K562 (cell line): ENCODE results near the gene MOCOS. TPM values are rescaled to one million over a fixed set of nuclear protein-coding genes. Genes with fewer than 3 reads are reported as not detected.
A peak's percentile ranks its signal among the peaks of the same experiment; 100 is the strongest.

Source experiments
- ARID1B ChIP-seq: fragments of 450-650 bp; IDR thresholded peaks from 2 replicates; pipeline ENCODE4 v1.6.1; 2016; ENCODE audit warnings: antibody characterized with exemption, mild to moderate bottlenecking, inconsistent platforms
- CREB3 ChIP-seq: fragments of 450-650 bp; conservative IDR thresholded peaks from 2 replicates; pipeline ENCODE4 v1.6.1; 2016; ENCODE audit warnings: missing genetic modification characterization, low read depth, mild to moderate bottlenecking, missing compliant biosample characterization, moderate library complexity
- MCM5 ChIP-seq: fragments of 450-650 bp; IDR thresholded peaks from 2 replicates; pipeline ENCODE4 v1.6.1; 2016; ENCODE audit warnings: low read depth
- MEF2A ChIP-seq: IDR thresholded peaks from 2 replicates; pipeline ENCODE4 v1.6.1; 2011; ENCODE audit warnings: low read depth, mild to moderate bottlenecking, low read length, moderate library complexity; ENCODE audit not compliant: control insufficient read depth
- MLX ChIP-seq, 2 experiments: fragments of 450-650 bp in 1 of 2; sonication (generic) in 1 of 2; formaldehyde crosslinking; conservative IDR thresholded peaks; 2 replicates each; pipeline versions ENCODE4 v1.4.0 to v1.8.1; 2020 to 2022; ENCODE audit warnings: mild to moderate bottlenecking in 1 of 2, missing genetic modification reagents in 1 of 2
- NCOA6 ChIP-seq: fragments of 450-650 bp; IDR thresholded peaks from 2 replicates; pipeline ENCODE4 v1.6.1; 2017; ENCODE audit warnings: mild to moderate bottlenecking
- RB1 ChIP-seq: fragments of 450-650 bp; IDR thresholded peaks from 2 replicates; pipeline ENCODE4 v1.6.1; 2017; ENCODE audit warnings: low read depth, mild to moderate bottlenecking
- SMARCA4 ChIP-seq: fragments of 450-650 bp; IDR thresholded peaks from 2 replicates; pipeline ENCODE4 v1.6.1; 2016
- SUPT5H ChIP-seq: fragments of 450-650 bp; IDR thresholded peaks from 2 replicates; pipeline ENCODE4 v1.6.1; 2016
- TCF7 ChIP-seq: sonication (generic); IDR thresholded peaks from 2 replicates; pipeline ENCODE4 v1.6.1; 2016; ENCODE audit warnings: antibody characterized with exemption, borderline replicate concordance
- ZNF12 ChIP-seq: sonication (generic); formaldehyde crosslinking; IDR thresholded peaks from 2 replicates; pipeline ENCODE4 v1.4.0; 2020; ENCODE audit warnings: mild to moderate bottlenecking, missing genetic modification reagents
- ZNF140 ChIP-seq: fragments of 250-450 bp; sonication (Bioruptor Pico); IDR thresholded peaks from 2 replicates; pipeline ENCODE4 v1.8.0; 2021; ENCODE audit warnings: moderate library complexity, mild to moderate bottlenecking, inconsistent platforms
- ZNF24 ChIP-seq: fragments of 450-650 bp; IDR thresholded peaks from 2 replicates; pipeline ENCODE4 v1.6.1; 2016
- polyA plus RNA-seq, 8 experiments: library from polyadenylated mRNA; depleted of rRNA in 4 of 8; stranded (reverse) in 5 of 8; unstranded in 3 of 8; fragments of >200 nt; fragmentation: Nextera tagmentation in 2 of 8; fragmentation: Illumina TruSeq in 1 of 8; extraction: Ambion mirVana in 2 of 8; extraction: Trizol in 1 of 8; gene quantifications; 2 replicates each; pipeline versions ENCODE4 v1.2.1 to v1.2.3, GENCODE V29; 2011 to 2014; ENCODE audit warnings: inconsistent platforms in 1 of 8, missing spikeins in 1 of 8
- total RNA-seq, 7 experiments: library from RNA; depleted of rRNA in 6 of 7; stranded (reverse); fragments of >200 nt in 6 of 7; fragmentation: Illumina TruSeq in 2 of 7; extraction: Trizol in 2 of 7; gene quantifications; 2 replicates each; pipeline versions ENCODE4 v1.2.1 to v1.2.3, GENCODE V29; 2011 to 2021; ENCODE audit warnings: low replicate concordance in 1 of 7
- TF ChIP-seq, protein P1 (sequence below): fragments of 450-650 bp; IDR thresholded peaks from 2 replicates; pipeline ENCODE4 v1.6.1; 2016; ENCODE audit warnings: borderline replicate concordance
- TF ChIP-seq, protein P2 (sequence below), 2 experiments: IDR thresholded peaks; 2 replicates each; pipeline ENCODE4 v1.6.1; 2012; ENCODE audit warnings: improper control_type of control experiment in 2 of 2, low read depth in 2 of 2, low read length in 2 of 2, borderline replicate concordance in 1 of 2
- TF ChIP-seq, protein P3 (sequence below), 2 experiments: fragments of 450-650 bp in 1 of 2; sonication (generic) in 1 of 2; formaldehyde crosslinking in 1 of 2; IDR thresholded peaks in 1 of 2; conservative IDR thresholded peaks in 1 of 2; 2 replicates each; pipeline versions ENCODE4 v1.6.1 to v1.8.1; 2016 to 2023; ENCODE audit warnings: mild to moderate bottlenecking in 2 of 2, moderate library complexity in 2 of 2, inconsistent platforms in 1 of 2, missing genetic modification reagents in 1 of 2
- TF ChIP-seq, protein P4 (sequence below): sonication (generic); formaldehyde crosslinking; IDR thresholded peaks from 2 replicates; pipeline ENCODE4 v1.8.1; 2022; ENCODE audit warnings: missing genetic modification reagents

MOCOS gene
- total and polyA plus RNA-seq, 9 of the 15 experiments (the other 6 are each of a cell fraction or from before 2014, with no cell fraction given): 4.5 to 12.4 (median 9.1) TPM

GRCh38 chr18:36187826-36188721 is 777 bp downstream of the MOCOS start (continued):
- TF ChIP-seq, protein P1, sequence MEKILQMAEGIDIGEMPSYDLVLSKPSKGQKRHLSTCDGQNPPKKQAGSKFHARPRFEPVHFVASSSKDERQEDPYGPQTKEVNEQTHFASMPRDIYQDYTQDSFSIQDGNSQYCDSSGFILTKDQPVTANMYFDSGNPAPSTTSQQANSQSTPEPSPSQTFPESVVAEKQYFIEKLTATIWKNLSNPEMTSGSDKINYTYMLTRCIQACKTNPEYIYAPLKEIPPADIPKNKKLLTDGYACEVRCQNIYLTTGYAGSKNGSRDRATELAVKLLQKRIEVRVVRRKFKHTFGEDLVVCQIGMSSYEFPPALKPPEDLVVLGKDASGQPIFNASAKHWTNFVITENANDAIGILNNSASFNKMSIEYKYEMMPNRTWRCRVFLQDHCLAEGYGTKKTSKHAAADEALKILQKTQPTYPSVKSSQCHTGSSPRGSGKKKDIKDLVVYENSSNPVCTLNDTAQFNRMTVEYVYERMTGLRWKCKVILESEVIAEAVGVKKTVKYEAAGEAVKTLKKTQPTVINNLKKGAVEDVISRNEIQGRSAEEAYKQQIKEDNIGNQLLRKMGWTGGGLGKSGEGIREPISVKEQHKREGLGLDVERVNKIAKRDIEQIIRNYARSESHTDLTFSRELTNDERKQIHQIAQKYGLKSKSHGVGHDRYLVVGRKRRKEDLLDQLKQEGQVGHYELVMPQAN: peak; percentile 47; the same call in 1 of the 2 replicates
- TF ChIP-seq ZNF140 (CRISPR knock-in tag) (no peak), MEF2A (no peak), ARID1B (peak; percentile 9; the same call in 1 of the 2 replicates), TCF7 (no peak), ZNF24 (no peak), MLX (CRISPR knock-in tag; conservative IDR thresholded peaks at IDR 0.05) (0 out of 4 replicates have a peak, but pooled peaks of 1 of the 2 experiments have one; percentile 38), NCOA6 (peak; percentile 50; the same call in 1 of the 2 replicates), SMARCA4 (0 out of 2 replicates have a peak, but pooled peaks have one; percentile 12), SUPT5H (no peak), RB1 (peak; percentile 56; the same call in 1 of the 2 replicates), MCM5 (no peak), CREB3 (tag) (no peak), ZNF12 (CRISPR knock-in tag) (no peak)
- TF ChIP-seq, protein P2, sequence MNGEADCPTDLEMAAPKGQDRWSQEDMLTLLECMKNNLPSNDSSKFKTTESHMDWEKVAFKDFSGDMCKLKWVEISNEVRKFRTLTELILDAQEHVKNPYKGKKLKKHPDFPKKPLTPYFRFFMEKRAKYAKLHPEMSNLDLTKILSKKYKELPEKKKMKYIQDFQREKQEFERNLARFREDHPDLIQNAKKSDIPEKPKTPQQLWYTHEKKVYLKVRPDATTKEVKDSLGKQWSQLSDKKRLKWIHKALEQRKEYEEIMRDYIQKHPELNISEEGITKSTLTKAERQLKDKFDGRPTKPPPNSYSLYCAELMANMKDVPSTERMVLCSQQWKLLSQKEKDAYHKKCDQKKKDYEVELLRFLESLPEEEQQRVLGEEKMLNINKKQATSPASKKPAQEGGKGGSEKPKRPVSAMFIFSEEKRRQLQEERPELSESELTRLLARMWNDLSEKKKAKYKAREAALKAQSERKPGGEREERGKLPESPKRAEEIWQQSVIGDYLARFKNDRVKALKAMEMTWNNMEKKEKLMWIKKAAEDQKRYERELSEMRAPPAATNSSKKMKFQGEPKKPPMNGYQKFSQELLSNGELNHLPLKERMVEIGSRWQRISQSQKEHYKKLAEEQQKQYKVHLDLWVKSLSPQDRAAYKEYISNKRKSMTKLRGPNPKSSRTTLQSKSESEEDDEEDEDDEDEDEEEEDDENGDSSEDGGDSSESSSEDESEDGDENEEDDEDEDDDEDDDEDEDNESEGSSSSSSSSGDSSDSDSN (IDR thresholded peaks at IDR 0.05; ENCODE audit: borderline replicate concordance in 1 of 2, low read depth in 2 of 2, low read length in 2 of 2): peak in 1 of 2 experiments; percentile 75; a peak in 2 of 4 replicates
- TF ChIP-seq, protein P3, sequence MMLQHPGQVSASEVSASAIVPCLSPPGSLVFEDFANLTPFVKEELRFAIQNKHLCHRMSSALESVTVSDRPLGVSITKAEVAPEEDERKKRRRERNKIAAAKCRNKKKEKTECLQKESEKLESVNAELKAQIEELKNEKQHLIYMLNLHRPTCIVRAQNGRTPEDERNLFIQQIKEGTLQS (IDR thresholded peaks at IDR 0.05): peak; percentile 75
- TF ChIP-seq, protein P3 (CRISPR knock-in tag; conservative IDR thresholded peaks at IDR 0.05): no peak
- TF ChIP-seq, protein P4, sequence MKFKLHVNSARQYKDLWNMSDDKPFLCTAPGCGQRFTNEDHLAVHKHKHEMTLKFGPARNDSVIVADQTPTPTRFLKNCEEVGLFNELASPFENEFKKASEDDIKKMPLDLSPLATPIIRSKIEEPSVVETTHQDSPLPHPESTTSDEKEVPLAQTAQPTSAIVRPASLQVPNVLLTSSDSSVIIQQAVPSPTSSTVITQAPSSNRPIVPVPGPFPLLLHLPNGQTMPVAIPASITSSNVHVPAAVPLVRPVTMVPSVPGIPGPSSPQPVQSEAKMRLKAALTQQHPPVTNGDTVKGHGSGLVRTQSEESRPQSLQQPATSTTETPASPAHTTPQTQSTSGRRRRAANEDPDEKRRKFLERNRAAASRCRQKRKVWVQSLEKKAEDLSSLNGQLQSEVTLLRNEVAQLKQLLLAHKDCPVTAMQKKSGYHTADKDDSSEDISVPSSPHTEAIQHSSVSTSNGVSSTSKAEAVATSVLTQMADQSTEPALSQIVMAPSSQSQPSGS: no peak
